ENCODE measurements around the gene CNGB1.
"Not testable (repeated sequence)": the region's sequence is repeated elsewhere in the genome, so short reads cannot be mapped to it uniquely, and the experiment has no call there.

CNGB1 gene

DNA sequence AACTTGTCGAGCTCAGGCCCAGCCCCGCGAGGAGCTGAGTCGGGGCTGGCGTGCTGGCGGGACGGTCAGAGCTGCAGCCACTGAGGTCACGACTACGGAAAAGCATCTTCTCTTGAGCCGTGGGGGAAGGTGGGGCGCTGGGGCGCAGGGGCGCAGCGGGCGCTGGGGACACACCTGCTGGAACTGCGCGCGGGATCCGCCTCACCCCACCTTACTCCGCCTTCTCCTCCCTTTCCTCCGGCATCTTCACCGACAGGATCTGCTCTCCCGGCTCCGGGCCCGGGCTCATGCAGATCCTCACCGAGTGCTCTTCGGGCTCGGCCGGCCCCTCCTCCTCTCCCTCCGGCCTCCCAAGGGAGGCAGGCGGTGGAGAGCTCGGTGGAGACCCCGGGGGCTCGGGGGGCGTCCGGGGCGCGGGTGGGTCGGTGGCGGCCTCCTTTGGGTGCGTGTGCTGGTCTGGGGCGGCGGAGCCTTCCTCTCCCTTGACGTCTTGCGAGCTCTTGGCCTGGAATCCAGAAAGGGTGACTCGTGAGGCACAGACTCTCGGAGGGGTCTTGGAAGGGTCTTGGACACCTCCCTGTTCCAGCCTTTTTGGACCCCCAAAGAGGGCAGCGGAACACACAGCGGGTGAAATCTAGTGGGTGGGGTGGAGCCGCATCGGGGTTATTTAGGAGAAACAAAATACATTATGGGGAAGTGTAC, 86.8 kb downstream of the CNGB1 start:
- FAIRE-seq = no peak

DNA sequence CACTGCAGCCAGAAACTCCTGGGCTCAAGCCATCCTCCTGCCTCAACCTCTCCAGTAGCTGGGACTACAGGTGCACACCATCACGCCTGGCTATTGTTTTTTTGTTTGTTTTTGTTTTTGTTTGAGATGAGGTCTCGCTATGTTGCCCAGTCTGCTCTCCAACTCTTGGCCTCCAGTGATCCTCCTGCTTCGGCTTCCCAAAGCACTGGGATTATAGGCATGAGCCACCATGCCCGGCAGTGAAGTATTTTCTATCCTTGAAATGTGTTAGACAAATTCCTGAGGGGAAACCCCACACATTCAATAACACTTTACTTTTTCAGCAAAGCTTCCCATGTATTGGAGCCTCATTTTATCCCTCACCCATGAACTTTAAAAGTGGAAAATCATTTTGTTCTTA, 87.4 kb downstream of the CNGB1 start:
- FAIRE-seq = no peak

DNA sequence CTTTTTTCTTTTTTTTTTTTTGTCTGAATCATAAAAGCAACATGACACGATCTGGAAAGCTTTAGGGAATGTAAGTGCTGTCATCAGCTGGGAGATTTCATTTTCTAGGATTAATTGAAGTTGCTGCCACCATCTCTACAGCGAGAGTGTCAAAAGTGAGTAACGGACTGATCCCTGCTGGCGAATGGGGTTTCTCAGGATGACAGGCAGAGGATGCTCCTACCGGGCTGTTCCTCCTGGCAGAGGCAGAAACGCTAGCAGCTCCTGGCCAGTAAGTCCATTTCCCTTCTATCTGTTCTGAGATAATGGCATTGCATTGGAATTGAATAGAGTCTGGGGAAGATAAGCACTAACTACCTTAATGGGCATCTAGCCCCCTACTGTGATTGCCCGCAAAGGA, 88.1 kb downstream of the CNGB1 start:
- no peak for FAIRE-seq

DNA sequence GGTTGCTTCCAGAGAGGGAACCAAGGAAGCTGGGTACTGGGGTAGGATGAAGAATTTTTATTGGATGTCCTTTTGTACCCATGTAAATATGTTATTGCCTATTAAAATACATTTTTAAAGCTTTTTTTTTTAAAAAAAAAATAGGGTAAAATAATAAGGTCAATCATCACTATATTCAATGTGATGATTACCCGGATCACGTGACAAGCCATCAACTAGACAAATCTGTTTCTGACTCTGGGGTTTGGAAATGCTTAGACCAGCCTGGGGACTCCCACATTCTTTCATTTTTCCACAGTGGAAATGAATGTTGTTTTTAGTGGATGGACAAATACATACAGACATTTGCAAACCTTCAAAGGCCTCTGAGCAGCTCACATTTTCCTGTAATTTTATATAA, 88.7 kb downstream of the CNGB1 start:
- FAIRE-seq = no peak

DNA sequence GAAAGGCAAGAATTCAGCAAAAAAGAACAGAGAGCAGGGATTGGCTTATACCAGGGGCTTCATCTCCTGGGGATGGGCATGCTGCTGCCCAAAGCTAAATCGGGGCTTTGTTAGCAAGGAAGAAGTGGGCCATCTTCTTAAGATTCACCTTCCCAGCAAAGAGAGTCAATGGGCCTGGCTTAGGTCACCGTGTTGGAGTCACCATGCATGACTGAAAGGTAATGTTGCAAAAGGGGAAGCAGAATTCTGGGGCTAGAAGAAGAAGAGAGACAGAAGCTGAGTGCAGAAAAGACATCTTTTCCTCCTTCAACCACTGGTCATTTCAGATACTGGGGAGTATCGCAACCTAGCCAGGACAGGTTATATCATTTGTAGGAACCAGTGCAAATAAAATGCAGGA, 92.3 kb downstream of the CNGB1 start:
- no peak for FAIRE-seq

DNA sequence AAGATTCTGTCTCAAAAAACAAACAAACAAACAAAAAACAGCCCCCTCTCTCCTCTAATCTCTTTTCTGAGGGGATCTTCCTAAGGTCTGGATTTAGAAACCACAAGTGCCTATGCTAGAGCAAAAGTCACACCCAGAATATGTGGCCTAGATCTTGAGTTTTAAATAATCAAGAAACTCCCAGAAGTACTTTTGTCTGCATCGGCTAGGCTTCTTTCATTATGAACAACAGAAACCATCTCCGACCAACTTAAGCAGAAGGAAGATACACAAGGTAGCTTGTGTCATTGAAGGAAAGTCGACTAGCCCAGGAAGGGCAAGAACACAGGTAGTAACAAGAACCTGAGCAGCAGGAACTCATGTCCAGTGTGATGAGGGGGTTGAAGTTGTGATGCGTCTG, 94.7 kb downstream of the CNGB1 start:
- no peak for FAIRE-seq

DNA sequence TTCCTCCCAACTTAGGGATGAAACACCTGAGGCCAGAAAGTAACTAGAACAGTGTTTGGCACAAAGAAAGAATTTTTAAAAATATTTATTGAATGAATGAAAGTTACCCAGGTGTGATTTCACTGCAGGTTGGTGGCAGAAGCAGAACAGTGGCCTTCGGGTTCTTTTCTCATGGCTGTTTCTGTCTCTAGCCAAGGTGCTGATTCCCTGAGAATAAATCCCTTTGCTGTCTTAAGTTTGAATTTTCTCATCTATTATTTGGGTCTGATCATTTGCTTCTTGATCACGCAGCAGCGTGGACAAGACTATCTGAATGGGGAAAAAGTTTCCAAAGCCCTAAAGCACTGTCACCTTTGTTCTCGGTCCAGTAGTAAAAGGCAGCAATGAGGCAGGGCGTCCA, 95.6 kb downstream of the CNGB1 start:
- no peak for FAIRE-seq

DNA sequence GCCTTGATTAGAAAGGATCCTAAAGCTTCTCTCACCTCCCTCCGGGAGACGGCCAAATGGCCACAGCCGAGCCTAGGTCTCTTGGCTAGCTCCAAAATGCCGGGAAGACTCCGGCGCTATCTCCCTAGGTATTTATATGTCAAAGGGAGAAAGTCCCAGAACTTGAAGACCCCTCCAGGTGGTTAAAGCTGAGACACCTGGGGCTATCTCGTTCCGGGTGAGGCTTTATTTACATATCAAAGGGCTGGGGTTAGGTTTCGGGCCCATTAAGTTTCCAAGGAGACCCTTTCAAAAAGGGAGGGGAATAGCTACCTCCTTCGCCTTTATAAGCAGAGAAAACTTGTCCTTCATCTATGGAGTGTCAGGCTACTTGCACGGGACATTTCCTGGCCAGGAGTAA, 97.7 kb downstream of the CNGB1 start:
- FAIRE-seq = no peak

DNA sequence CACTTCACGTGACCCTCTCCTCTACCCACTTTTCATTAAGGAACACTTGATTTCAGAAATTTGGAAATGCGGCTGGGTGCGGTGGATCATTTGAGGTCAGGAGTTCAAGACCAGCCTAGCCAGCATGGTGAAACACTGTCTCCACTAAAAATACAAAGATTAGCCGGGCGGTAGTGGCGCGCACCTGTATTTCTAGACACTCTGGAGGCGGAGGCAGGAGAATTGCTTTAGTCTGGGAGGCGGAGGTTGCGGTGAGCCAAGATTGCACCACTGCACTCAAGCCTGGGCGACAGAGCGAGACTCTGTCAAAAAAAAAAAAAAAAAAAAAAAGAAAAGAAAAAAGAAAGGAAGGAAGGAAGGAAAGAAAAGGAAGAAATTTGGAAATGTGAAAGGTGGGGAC, 98.2 kb downstream of the CNGB1 start:
- not testable (repeated sequence) for FAIRE-seq

DNA sequence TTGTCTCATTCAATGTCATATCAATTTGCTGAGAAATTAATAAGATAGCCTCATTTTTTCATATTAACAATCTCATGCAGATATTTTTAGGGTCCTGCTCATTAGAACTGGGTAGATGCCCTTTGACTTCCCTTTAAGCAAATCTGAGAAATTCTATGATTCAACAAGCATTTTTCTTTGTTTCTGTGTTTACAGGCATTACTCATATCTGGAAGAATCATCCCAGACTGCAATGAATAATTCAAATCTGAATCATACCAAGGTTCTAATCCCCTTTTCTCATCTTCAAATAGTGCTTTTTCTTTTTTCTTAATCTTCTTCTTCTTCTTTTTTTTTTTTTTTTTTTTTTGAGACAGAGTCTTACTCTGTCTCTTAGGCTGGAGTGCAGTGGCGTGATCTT, 99.5 kb downstream of the CNGB1 start:
- no peak for FAIRE-seq

DNA sequence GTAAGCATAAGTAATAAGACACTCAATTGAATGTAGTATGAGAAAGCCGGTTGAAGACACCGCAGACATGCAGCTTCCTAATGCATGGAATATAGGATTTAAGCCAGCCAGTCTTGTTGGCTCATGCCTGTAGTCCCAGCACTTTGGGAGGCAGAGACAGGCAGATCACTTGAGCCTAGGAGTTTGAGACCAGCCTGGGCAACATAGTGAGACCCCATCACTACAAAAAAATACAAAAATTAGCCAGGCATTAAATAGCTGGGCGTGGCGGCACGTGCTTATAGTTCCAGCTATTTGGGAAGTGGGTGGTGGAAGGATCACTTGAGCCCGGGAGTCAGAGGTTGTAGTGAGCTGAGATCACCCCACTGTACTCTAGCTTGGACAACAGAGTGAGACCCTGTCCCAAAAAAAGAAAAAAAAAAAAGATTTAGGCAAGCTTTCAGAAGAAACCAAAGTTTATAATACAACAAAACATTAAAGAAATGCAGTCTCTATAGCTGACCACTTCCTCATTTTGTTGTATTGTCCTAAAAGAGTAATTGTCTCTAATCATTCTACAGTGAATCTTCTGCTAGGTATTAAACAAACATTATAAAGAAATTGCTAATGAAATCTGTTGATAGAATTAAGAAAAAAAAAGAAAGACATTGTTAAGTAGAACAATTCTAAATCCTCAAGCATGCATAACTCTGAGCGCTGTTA, 100.0 kb downstream of the CNGB1 start:
- FAIRE-seq = no peak

DNA sequence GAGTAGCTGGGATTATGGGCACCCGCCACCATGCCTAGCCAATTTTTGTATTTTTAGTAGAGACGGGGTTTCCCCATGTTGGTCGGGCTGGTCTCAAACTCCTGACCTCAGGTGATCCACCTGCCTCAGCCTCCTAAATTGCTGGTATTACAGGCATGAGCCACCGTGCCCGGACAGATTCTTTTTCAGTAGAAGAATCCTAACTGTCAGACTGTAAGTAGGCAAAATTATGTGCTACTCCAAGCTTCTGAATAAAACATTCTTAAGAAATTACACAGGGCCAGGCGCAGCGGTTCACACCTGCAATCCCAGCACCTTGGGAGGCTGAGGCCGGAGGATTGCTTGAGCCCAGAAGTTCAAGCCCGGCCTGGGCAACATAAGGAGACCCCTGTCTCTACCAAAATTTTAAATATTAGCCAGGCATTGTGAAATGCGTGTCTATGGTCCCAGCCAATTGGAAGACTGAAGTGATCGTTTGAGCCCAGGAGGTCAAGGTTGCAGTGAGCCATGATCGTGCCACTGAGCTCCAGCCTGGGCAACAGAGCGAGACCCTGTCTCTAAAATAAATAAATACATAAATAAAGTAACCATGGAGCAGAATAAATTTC, 101.9 kb downstream of the CNGB1 start:
- FAIRE-seq = no peak

DNA sequence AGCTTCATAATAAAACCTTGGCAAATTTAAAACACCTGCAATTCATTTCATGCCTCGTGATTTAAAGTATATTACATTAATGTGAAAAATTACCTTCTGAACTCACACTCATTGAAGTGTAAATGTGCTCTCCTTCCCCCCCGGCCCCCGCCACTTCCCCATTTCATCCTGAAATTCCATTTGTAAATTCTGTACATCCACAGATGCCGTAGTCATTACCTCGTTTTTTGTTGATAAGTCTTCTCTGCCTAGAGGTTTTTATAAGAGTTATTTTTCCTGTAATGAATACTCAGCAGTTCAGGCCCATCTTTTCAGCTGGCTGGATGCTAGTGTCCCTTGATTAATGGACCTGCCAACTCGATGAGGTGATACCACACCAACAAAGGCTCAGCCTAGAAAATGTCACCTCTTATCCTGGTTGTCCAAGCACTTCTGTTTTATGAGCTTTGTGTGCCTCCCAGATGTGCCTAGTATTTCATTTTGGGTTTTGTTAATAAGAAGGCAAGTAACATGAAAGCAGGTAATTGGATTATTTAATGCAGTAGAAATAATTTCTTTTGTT, 103.8 kb downstream of the CNGB1 start:
- FAIRE-seq = no peak

DNA sequence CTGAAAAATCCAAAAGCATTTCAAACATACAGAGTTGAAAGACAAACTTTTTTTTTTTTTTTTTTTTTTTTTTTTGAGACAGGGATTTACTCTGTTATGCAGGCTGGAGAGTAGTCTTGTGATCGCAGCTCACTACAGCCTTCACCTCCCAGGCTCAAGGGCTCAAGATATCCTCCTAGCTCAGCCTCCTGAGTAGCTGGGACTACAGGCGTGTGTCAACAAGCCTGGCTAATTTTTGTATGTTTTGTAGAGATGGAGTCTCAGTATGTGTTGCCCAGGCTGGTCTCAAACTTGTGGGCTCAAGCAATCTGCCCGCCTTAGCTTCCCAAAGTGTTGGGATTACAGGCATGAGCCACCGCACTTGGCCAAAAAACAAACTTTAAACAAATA, 104.4 kb downstream of the CNGB1 start:
- FAIRE-seq = no peak

DNA sequence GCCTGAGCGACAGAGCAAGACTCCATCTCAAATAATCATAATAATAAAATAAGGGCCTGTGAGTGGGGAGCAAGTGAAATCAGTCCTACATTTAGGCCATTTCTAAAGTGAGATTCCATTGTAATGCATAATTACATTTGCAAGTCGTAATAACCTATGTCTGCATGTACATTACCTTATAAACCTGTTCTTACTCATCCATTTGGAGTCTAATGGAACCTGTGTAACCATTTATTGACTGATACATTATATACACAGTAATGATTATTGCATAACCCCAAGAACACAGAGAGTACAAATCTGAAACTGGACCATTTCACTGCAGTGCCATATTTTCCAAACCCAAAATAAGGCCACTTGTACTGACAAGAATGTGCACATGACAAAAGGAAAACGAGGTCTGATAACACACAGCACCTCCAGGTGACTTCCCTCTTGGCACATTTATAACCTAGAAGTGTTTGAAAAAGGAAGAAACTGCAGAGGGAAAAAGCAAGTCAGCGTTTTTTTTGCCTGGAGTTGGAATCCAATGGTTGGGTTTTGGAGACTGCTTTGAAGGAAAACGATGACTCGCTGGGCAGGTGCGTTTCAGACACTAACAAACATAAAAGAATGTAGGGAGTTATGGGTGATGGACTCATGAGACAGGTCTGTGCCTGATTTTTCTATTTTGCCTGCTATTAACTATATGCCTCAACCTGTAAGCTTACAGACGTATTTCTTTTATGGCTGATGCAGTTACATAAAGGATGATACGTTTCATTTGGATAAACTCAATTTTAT, 105.0 kb downstream of the CNGB1 start:
- FAIRE-seq = no peak

DNA sequence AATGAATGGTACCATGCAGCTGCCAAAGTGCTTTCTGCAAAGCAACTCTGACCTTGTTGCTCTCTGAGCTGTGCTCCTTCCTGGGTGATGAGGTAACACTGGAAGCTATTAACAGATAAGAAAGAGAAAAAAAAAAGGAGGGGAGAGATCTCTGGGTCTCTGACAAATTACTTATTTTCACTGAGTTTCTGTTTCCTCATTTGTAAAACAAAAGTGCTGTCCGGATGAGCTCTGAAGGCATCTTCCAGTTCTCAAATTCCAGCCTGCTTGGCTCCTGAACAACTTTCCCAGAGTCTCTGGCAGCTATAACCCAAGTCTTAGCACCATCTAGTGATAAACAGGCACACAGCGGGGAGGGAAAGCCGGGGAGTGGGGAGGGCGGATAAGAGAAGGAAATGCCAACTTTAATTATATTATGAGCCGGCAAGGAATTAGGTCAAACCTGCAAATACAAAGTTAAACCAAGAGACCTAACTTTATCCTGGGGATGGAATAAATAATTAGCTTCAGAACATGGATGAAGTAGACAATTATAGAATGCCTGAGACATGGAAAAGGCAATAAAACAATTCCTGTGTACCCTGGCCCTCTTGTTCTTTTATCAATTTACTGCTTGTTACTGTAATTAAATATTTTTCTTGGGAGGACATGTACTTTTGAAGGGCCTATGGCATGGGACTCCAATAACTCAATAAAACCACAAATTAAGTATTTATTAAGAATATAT, 107.3 kb downstream of the CNGB1 start:
- FAIRE-seq = no peak

DNA sequence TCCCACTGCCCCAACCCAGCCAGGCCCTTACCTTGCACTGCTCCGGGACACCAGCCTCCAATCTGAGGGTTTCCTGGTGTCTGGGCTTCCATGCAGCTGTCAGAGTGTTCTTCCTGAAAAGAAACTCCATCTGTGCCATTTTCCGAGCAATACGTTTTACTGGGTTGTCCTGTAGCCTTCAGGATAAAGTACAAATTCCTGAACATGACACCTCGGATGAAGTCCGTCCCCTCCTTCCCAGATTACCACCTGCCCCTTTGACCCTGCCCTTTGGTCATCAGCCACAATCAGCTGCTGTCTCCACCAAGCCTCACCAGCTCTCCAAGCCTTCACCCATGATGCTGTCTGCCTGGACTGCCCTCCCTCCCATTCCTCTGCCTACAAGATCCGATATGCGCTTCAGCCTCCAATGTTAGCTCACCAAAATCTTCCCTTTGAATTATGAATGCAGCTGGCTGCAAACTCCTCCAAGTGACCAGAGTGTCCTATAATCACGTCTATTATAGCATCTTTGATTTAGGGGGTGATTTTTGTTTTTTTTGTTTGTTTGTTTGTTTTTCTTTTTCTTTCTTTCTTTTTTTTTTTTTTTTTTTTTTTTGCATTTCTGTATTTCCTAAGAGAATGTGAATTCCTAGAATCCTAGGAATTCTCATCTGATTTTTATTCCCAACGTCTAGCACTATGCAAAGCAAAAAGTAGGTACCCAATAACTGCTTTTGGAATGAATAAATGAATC, 108.1 kb downstream of the CNGB1 start:
- FAIRE-seq = no peak

DNA sequence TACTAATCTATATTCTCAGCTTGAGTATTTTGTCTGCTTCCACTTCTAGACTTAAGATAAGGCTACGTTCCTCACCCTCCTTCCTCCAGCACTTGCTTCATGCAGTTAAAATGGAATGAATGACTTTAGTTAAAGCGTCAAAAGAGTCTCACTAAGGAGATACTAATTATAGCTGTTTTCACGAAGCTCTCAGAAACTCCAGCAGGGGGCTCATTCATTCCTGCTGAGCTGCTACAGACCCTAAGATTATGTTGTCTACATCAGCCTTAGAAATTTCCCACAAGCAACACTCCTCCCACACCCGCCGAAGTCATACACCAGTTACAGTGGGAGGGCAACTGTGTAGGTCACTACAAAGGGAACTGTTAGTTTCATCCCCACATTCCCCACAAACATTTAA, 111.6 kb downstream of the CNGB1 start:
- FAIRE-seq = no peak

DNA sequence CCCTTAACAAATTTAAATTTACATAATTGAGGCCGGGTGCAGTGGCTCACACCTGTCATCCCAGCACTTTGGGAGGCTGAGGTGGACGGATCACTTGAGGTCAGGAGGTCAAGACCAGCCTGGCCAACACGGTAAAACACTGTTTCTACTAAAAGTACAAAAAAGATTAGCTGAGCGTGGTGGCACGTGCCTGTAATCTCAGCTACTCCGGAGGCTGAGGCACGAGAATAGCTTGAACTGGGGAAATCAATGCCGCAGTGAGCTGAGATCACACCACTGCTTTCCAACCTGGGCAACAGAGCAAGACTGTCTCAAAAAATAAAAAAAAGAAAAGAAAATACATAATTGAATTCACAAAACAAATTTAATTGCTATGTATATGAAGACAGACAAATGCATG, 112.3 kb downstream of the CNGB1 start:
- FAIRE-seq = no peak

DNA sequence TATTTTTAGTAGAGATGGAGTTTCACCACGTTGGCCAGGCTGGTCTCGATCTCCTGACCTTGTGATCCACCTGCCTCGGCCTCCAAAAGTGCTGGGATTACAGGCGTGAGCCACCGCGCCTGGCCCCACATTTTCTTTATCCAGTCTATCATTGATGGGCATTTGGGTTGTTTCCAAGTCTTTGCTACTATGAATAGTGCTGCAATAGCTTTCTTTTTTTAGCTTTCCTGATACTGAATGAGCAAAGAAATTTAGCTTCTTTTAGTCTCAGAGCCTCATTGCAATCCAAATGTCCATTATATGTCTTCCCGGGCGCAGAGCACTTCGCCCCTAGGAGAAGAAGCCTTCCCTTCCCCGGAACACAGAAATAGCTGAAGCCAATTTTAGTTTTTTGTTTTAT, 112.9 kb downstream of the CNGB1 start:
- not testable (repeated sequence) for FAIRE-seq

DNA sequence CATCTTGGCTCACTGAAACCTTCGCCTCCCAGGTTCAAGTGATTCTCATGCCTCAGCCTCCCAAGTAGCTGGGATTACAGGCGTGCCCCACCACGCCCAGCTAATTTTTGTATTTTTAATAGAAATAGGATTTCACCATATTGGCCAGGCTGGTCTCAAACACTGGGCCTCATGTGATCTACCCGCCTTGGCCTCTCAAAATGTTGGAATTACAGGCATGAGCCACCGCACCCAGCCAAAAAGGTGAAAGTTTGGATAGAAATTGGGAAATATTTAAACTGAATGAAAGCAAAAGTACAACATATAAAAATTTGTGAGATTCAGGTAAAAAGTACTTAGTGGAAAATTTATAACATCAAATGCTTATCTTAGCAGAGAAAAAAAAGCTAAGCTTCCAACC, 115.7 kb downstream of the CNGB1 start:
- no peak for FAIRE-seq

DNA sequence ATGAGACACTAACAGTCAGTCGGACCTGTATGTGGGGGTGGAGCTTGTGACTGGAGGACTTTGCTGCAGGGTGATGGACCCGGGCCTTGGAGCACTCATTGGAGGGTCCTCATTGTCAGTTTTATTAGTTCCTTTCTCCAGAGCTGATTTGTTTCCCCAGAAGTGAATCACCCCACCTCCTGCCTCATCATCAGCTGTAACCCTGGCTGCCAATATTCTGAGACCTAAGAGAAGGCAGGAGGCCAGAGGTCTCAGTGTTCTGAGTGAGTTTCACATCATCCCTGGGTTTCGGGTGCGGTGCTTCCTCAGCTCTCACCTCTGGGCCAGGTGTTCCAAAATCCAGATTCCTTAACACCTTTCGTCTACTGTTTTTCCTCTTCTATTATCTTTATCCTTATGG, 118.7 kb downstream of the CNGB1 start:
- no peak for FAIRE-seq

All from colon (tissue), 2 donors.